Tibial nerve (tissue), 3 donors: Measurements from ENCODE around the gene RANBP3L.

Experiments
- CTCF ChIP-seq, 5 experiments: fragments of 200-600 bp in 3 of 5; fragments of 450-650 bp in 2 of 5; sonication (generic) in 3 of 5; IDR thresholded peaks; one replicate each; pipeline ENCODE4 v1.5.1; 2016 to 2019; ENCODE audit warnings: antibody characterized with exemption in 5 of 5, mild to moderate bottlenecking in 3 of 5, moderate library complexity in 2 of 5
- POLR2A ChIP-seq, 2 donors: fragments of 450-650 bp; IDR thresholded peaks; one replicate each; pipeline ENCODE4 v1.6.1; 2017; ENCODE audit warnings: antibody characterized with exemption in 2 of 2, mild to moderate bottlenecking in 2 of 2, moderate library complexity in 2 of 2

GRCh38 chr5:36267905-36268304 is 33.8 kb downstream of the RANBP3L start:
- no peak for TF ChIP-seq CTCF (IDR thresholded peaks at IDR 0.05)
- no peak for TF ChIP-seq POLR2A (IDR thresholded peaks at IDR 0.05)
